HG03095 (cell line): Measurements from ENCODE around the gene ZNF316.

Source experiments
- ATAC-seq: cut with Tn5 transposase; IDR thresholded peaks from one replicate; pipeline ENCODE4 v1.9.1; 2021; ENCODE audit warnings: moderate library complexity; ENCODE audit not compliant: unreplicated experiment

ZNF316 gene

GRCh38 chr7:6636741-6637543 is at the start of gene ZNF316:
TSS of gene ZNF316 (plus strand) at chr7:6637318. CDS start at chr7:6642410, 5,092 bp downstream.
- ATAC-seq: peak; percentile 56

GRCh38 chr7:6588566-6588965 is 48.6 kb upstream of the ZNF316 start:
- ATAC-seq: no peak

GRCh38 chr7:6589151-6589828 is 47.8 kb upstream of the ZNF316 start:
- no peak for ATAC-seq

- ATAC-seq: peak; percentile 80
These were observed 47.1 kb upstream of the ZNF316 start, which contains the start of gene INTS15 for GRCh38 chr7:6589829-6590644. TSS of gene INTS15 (plus strand) at chr7:6590021. CDS start at chr7:6590284, 263 bp downstream.

GRCh38 chr7:6590645-6591110 is 46.4 kb upstream of the ZNF316 start:
- peak; percentile 20 for ATAC-seq

GRCh38 chr7:6600093-6600492 is 37.0 kb upstream of the ZNF316 start:
- ATAC-seq: no peak

GRCh38 chr7:6604458-6604857 is 32.7 kb upstream of the ZNF316 start:
- no peak for ATAC-seq

GRCh38 chr7:6606866-6607583 is 30.1 kb upstream of the ZNF316 start:
- no peak for ATAC-seq

- no peak for ATAC-seq
These were observed 29.5 kb upstream of the ZNF316 start for GRCh38 chr7:6607651-6608051.

GRCh38 chr7:6608081-6608480 is 29.0 kb upstream of the ZNF316 start:
- ATAC-seq: no peak

GRCh38 chr7:6608794-6609193 is 28.3 kb upstream of the ZNF316 start:
- no peak for ATAC-seq

GRCh38 chr7:6612819-6613218 is 24.3 kb upstream of the ZNF316 start:
- ATAC-seq: no peak

- no peak for ATAC-seq
These were observed 23.4 kb upstream of the ZNF316 start for GRCh38 chr7:6613706-6614105.

- no peak for ATAC-seq
These were observed 22.0 kb upstream of the ZNF316 start, which contains the start of gene ZNF853 for GRCh38 chr7:6614953-6615722. TSS of gene ZNF853 (plus strand) at chr7:6615610. CDS start at chr7:6616175, 565 bp downstream.

GRCh38 chr7:6615723-6616555 is 21.2 kb upstream of the ZNF316 start:
- no peak for ATAC-seq

- ATAC-seq: no peak
These were observed 20.1 kb upstream of the ZNF316 start for GRCh38 chr7:6616854-6617643.

- no peak for ATAC-seq
These were observed 18.5 kb upstream of the ZNF316 start for GRCh38 chr7:6618621-6619020.

GRCh38 chr7:6619961-6620360 is 17.2 kb upstream of the ZNF316 start:
- no peak for ATAC-seq
